ENCODE measurements around the gene PON2. TPM values are rescaled to one million over a fixed set of nuclear protein-coding genes. Genes with fewer than 3 reads are reported as not detected.

The PON2 gene
- total RNA-seq, 1 donor from 2014 or later: 36.5 TPM

DNA sequence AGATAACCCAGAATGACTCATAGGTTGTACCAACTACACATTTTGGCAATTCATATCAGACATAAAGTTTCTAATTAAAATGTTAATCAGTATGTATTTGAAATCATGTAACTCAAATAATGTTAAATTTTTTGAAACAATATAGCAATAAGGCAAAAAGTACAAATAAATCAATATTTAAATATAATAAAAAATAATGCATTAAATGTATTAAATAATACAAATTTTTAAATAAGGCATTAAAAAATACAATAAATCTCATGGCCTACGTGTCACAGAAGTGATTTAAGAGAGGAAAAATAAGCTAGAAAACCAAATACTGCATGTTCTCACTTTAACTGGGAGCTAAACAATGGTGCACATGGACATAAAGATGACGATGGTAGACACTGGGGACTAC lies 9.1 kb downstream of the PON2 start:
- Histone ChIP-seq H3K27ac (replicated peaks) (no peak overlapping the region), H3K9me3 (replicated peaks) (peaks cover 4% of the 10 kb centered on the region), H3K4me3 (no peak overlapping the region), H3K4me1 (peaks cover 9% of the 10 kb centered on the region), H3K27me3 (ENCODE audit: low read depth) (no peaks in the 10 kb centered on the region), H3K36me3 (peaks cover 16% of the 10 kb centered on the region)
- no peak for DNase-seq
- TF ChIP-seq, protein P1, sequence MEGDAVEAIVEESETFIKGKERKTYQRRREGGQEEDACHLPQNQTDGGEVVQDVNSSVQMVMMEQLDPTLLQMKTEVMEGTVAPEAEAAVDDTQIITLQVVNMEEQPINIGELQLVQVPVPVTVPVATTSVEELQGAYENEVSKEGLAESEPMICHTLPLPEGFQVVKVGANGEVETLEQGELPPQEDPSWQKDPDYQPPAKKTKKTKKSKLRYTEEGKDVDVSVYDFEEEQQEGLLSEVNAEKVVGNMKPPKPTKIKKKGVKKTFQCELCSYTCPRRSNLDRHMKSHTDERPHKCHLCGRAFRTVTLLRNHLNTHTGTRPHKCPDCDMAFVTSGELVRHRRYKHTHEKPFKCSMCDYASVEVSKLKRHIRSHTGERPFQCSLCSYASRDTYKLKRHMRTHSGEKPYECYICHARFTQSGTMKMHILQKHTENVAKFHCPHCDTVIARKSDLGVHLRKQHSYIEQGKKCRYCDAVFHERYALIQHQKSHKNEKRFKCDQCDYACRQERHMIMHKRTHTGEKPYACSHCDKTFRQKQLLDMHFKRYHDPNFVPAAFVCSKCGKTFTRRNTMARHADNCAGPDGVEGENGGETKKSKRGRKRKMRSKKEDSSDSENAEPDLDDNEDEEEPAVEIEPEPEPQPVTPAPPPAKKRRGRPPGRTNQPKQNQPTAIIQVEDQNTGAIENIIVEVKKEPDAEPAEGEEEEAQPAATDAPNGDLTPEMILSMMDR (IDR thresholded peaks at IDR 0.05; ENCODE audit: borderline replicate concordance): no peak
- intact Hi-C loops (cut with micrococcal nuclease): no loop called here

DNA sequence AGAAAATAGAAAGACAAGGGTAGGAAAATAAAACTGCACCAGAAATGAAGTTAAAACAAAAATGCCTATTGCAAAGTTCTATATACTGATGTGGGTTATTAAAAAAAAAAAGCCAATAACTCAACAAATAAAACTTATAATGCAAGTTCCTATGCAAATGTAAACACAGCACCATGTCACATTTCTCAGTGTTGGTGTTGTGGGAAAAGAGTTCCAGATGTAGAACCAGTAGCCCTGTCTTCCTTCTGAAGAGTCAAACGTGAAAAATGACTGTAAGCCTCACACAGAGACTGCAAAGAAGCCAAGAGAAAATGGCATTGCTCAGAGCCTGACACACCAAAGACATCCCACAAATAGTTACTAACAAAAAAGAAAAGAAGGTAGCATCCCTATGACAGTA lies 10.1 kb downstream of the PON2 start:
- intact Hi-C loops (cut with micrococcal nuclease): no loop called here
- TF ChIP-seq, protein P1 (IDR thresholded peaks at IDR 0.05; ENCODE audit: borderline replicate concordance): no peak

DNA sequence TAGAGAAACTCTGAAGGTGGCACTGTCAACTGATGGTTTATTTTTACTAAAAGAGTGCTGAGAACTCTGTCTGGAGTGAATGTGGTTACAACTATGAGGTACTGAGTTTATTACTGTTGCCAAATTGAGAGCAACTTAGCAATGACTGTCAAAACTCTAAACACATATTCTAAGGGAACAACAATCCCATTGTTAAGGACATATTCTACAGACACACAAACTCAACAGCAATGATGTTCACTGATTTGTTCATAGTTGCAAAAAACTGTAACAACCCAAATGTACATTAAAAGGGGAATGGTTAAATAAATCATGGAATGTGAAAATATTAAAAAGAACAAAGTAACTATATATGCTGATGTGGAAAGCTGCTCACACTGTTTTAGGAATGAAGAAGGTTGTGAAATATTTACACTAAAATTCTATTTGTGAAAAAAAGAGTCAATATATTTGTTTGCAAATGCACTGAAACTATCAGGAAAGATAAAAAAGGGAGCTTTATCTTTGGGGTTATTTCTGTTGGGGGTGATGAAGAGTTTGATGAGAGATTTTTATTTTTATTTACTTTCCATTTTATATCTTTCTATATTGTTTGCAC lies 12.9 kb downstream of the PON2 start:
- H3K36me3 ChIP-seq: peaks cover 16% of the 10 kb centered on the region
- no peaks in the 10 kb centered on the region for H3K27me3 ChIP-seq (ENCODE audit: low read depth)
- H3K4me1 ChIP-seq: peaks cover 9% of the 10 kb centered on the region
- DNase-seq: no peak
- TF ChIP-seq, protein P1 (IDR thresholded peaks at IDR 0.05; ENCODE audit: borderline replicate concordance): no peak
- no peaks in the 10 kb centered on the region for H3K9me3 ChIP-seq (replicated peaks)
- no peak overlapping the region for H3K27ac ChIP-seq (replicated peaks)
- intact Hi-C loops (cut with micrococcal nuclease): no loop called here
- H3K4me3 ChIP-seq: no peak overlapping the region

More for the DNA sequence above, 10.1 kb downstream of the PON2 start:
- Histone ChIP-seq H3K9me3 (replicated peaks) (peaks cover 4% of the 10 kb centered on the region), H3K4me3 (no peak overlapping the region), H3K27me3 (ENCODE audit: low read depth) (no peaks in the 10 kb centered on the region), H3K4me1 (peaks cover 9% of the 10 kb centered on the region), H3K27ac (replicated peaks) (no peak overlapping the region), H3K36me3 (peaks cover 14% of the 10 kb centered on the region)
- DNase-seq: no peak

DNA sequence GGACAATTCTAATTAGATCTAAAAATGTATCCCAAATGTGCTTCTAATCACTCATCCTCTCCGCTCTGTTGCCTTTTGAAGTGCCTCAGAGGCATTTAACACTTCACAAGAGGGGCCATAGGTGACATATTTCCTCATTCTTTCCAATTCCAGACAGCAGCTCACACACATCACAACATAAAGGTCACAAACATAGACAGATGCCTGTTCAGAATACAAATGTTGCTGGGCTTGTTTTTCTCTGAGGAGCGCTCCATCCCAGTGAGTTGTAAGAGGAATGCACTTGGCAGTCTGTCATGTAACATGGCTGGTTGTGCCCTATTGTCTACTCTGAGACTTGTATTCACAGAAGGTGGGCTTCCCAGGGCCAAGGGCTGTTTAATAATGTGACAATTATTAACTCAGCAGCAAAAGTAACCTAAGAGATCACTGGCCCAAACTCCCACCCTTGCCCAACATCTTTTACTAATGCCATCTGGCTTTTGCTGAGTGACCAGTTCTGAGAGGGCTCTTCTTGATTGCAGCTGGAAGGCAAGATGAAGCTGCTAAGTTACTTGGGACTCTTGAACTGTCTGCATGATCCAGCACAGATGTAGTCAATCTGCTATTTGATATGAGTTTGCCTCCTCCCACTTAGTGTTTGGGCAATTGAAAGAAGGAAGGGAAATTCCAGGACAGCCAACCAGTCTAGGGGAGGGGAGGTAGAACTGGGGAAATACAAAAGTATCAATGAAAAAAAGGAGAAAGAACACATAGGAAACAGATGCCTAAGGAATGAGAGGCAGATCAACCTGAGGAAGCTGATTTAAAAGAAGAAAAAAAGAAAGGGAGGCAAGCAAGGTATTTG lies 13.6 kb downstream of the PON2 start:
- TF ChIP-seq, protein P1 (IDR thresholded peaks at IDR 0.05; ENCODE audit: borderline replicate concordance): no peak
- peaks cover 17% of the 10 kb centered on the region for H3K36me3 ChIP-seq
- no peak for DNase-seq
- H3K27ac ChIP-seq (replicated peaks): no peak overlapping the region
- H3K27me3 ChIP-seq (ENCODE audit: low read depth): no peaks in the 10 kb centered on the region
- no peak overlapping the region for H3K4me3 ChIP-seq
- H3K4me1 ChIP-seq: peaks cover 9% of the 10 kb centered on the region
- intact Hi-C loops (cut with micrococcal nuclease): no loop called here
- no peaks in the 10 kb centered on the region for H3K9me3 ChIP-seq (replicated peaks)

DNA sequence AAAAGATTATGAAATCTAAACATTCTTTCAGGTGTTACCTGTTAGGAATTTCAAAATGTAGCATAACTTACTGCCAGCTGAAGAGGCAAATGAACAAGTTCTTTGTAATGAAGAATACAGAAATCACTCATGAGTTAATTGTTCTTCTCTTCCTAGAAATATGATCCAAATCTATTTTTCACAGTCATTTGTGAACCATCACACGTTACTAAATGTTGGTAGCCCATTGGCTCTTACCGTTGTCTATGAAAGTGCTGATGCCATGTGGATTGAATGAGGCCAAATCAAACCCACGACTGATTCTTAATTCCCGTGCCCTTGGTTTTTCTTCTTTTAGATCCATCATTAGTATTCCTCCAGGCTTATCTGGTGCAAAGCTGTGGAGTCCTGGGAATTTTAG lies 22.8 kb downstream of the PON2 start:
- DNase-seq: no peak
- TF ChIP-seq, protein P1 (IDR thresholded peaks at IDR 0.05; ENCODE audit: borderline replicate concordance): no peak
- intact Hi-C loops (cut with micrococcal nuclease): no loop called here
- Histone ChIP-seq H3K27ac (replicated peaks) (no peak overlapping the region), H3K4me1 (no peaks in the 10 kb centered on the region), H3K9me3 (replicated peaks) (no peaks in the 10 kb centered on the region), H3K27me3 (ENCODE audit: low read depth) (no peaks in the 10 kb centered on the region), H3K4me3 (no peak overlapping the region), H3K36me3 (peaks cover 65% of the 10 kb centered on the region)
